HEK293 (cell line): Measurements from ENCODE around the gene IGSF3.
A peak's percentile ranks its signal among the peaks of the same experiment; 100 is the strongest.

Source experiments
- CTCF ChIA-PET: fragments of 350-600 bp; formaldehyde crosslinking; extraction: SDS; loops from one replicate; lab custom pipeline; 2021; ENCODE audit warnings: antibody characterized with exemption; lab: Yijun Ruan, JAX
- POLR2A ChIA-PET: fragments of 300-600 bp; formaldehyde crosslinking; extraction: SDS; loops from one replicate; lab custom pipeline; 2020; ENCODE audit warnings: antibody characterized with exemption, inconsistent platforms; lab: Yijun Ruan, JAX
- H3K27ac ChIP-seq: fragments of 200-500 bp; sonication (Bioruptor generic); 2 replicates; pipeline ENCODE4 v1.5.1; 2014; ENCODE audit warnings: low read depth, low read length, control low read depth, inconsistent platforms; ENCODE audit errors: extremely low read depth
- H3K36me3 ChIP-seq, 2 experiments: fragments of 200-500 bp in 1 of 2; sonication (Bioruptor generic) in 1 of 2; 1 replicate in 1 of 2; 2 replicates in 1 of 2; pipeline ENCODE4 v1.5.1; 2014 to 2017; ENCODE audit warnings: inconsistent platforms in 2 of 2, low read length in 2 of 2; ENCODE audit not compliant: control insufficient read depth in 2 of 2, insufficient read depth in 1 of 2
- H3K4me1 ChIP-seq: fragments of 200-500 bp; sonication (Bioruptor generic); 2 replicates; pipeline ENCODE4 v1.5.1; 2014; ENCODE audit warnings: mild to moderate bottlenecking, low read length, inconsistent platforms; ENCODE audit not compliant: control insufficient read depth, insufficient read depth
- H3K4me3 ChIP-seq: 2 replicates; pipeline ENCODE4 v1.5.1; 2011; ENCODE audit warnings: low read depth, mild to moderate bottlenecking, control low read depth, low read length, moderate library complexity
- H3K9me3 ChIP-seq: fragments of 200-500 bp; sonication (Bioruptor generic); 2 replicates; pipeline ENCODE4 v1.5.1; 2014; ENCODE audit warnings: low read depth, low read length, inconsistent platforms; ENCODE audit not compliant: control insufficient read depth, insufficient read depth
- HOXD13 ChIP-seq: sonication (generic); formaldehyde crosslinking; IDR thresholded peaks from 2 replicates; pipeline ENCODE4 v1.8.0; 2022; ENCODE audit warnings: missing genetic modification reagents, borderline replicate concordance
- KLF1 ChIP-seq: fragments of 450-650 bp; formaldehyde crosslinking; IDR thresholded peaks from 2 replicates; pipeline ENCODE4 v1.5.1; 2016; ENCODE audit warnings: missing biosample characterization, missing genetic modification characterization
- KLF17 ChIP-seq: fragments of 450-650 bp; formaldehyde crosslinking; IDR thresholded peaks from 2 replicates; pipeline ENCODE4 v1.5.1; 2016; ENCODE audit warnings: missing biosample characterization, missing genetic modification characterization
- OVOL3 ChIP-seq: fragments of 450-650 bp; formaldehyde crosslinking; IDR thresholded peaks from 2 replicates; pipeline ENCODE4 v1.5.1; 2016; ENCODE audit warnings: missing biosample characterization, missing genetic modification characterization
- ZBTB20 ChIP-seq: fragments of 450-650 bp; formaldehyde crosslinking; IDR thresholded peaks from 2 replicates; pipeline ENCODE4 v1.5.1; 2016; ENCODE audit warnings: missing biosample characterization, missing genetic modification characterization
- ZFP3 ChIP-seq: fragments of 450-650 bp; formaldehyde crosslinking; IDR thresholded peaks from 2 replicates; pipeline ENCODE4 v1.5.1; 2016; ENCODE audit warnings: low read depth, missing biosample characterization, missing genetic modification characterization
- ZNF132 ChIP-seq: fragments of 450-650 bp; formaldehyde crosslinking; IDR thresholded peaks from 2 replicates; pipeline ENCODE4 v1.5.1; 2017; ENCODE audit warnings: missing biosample characterization, missing genetic modification characterization, borderline replicate concordance
- ZNF133 ChIP-seq: fragments of 450-650 bp; formaldehyde crosslinking; IDR thresholded peaks from 2 replicates; pipeline ENCODE4 v1.5.1; 2016; ENCODE audit warnings: missing biosample characterization, missing genetic modification characterization
- ZNF175 ChIP-seq: fragments of 450-650 bp; formaldehyde crosslinking; IDR thresholded peaks from 2 replicates; pipeline ENCODE4 v1.5.1; 2016; ENCODE audit warnings: missing biosample characterization, missing genetic modification characterization
- ZNF184 ChIP-seq: fragments of 450-650 bp; IDR thresholded peaks from 2 replicates; pipeline ENCODE4 v1.5.1; 2018; ENCODE audit warnings: missing biosample characterization, mild to moderate bottlenecking, missing genetic modification characterization
- ZNF211 ChIP-seq: fragments of 450-650 bp; formaldehyde crosslinking; IDR thresholded peaks from 2 replicates; pipeline ENCODE4 v1.5.1; 2016; ENCODE audit warnings: low read depth, missing biosample characterization, missing genetic modification characterization
- ZNF23 ChIP-seq: fragments of 450-650 bp; formaldehyde crosslinking; IDR thresholded peaks from 2 replicates; pipeline ENCODE4 v1.5.1; 2016; ENCODE audit warnings: missing biosample characterization, missing genetic modification characterization, borderline replicate concordance
- ZNF335 ChIP-seq: fragments of 450-650 bp; formaldehyde crosslinking; conservative IDR thresholded peaks from 2 replicates; pipeline ENCODE4 v1.5.1; 2016; ENCODE audit warnings: missing biosample characterization, missing genetic modification characterization
- ZNF362 ChIP-seq: fragments of 450-650 bp; formaldehyde crosslinking; IDR thresholded peaks from 2 replicates; pipeline ENCODE4 v1.5.1; 2016; ENCODE audit warnings: missing biosample characterization, missing genetic modification characterization
- ZNF394 ChIP-seq: fragments of 450-650 bp; formaldehyde crosslinking; IDR thresholded peaks from 2 replicates; pipeline ENCODE4 v1.5.1; 2016; ENCODE audit warnings: missing biosample characterization, missing genetic modification characterization, mild to moderate bottlenecking, moderate library complexity, borderline replicate concordance
- ZNF580 ChIP-seq: fragments of 450-650 bp; formaldehyde crosslinking; IDR thresholded peaks from 2 replicates; pipeline ENCODE4 v1.5.1; 2016; ENCODE audit warnings: missing biosample characterization, missing genetic modification characterization
- ZNF624 ChIP-seq: fragments of 450-650 bp; formaldehyde crosslinking; IDR thresholded peaks from 2 replicates; pipeline ENCODE4 v1.5.1; 2017; ENCODE audit warnings: missing biosample characterization, missing genetic modification characterization
- ZNF704 ChIP-seq: fragments of 450-650 bp; formaldehyde crosslinking; IDR thresholded peaks from 2 replicates; pipeline ENCODE4 v1.5.1; 2016; ENCODE audit warnings: missing biosample characterization, missing genetic modification characterization
- ZNF792 ChIP-seq: fragments of 450-650 bp; formaldehyde crosslinking; IDR thresholded peaks from 2 replicates; pipeline ENCODE4 v1.5.1; 2016; ENCODE audit warnings: missing biosample characterization, missing genetic modification characterization
- TF ChIP-seq, protein P1 (sequence below): fragments of 450-650 bp; formaldehyde crosslinking; IDR thresholded peaks from 2 replicates; pipeline ENCODE4 v1.5.1; 2016; ENCODE audit warnings: missing biosample characterization, missing genetic modification characterization
- TF ChIP-seq, protein P2 (sequence below): fragments of 450-650 bp; formaldehyde crosslinking; IDR thresholded peaks from 2 replicates; pipeline ENCODE4 v1.5.1; 2017; ENCODE audit warnings: missing biosample characterization, missing genetic modification characterization
- TF ChIP-seq, protein P3 (sequence below): fragments of 450-650 bp; formaldehyde crosslinking; IDR thresholded peaks from 2 replicates; pipeline ENCODE4 v1.5.1; 2016; ENCODE audit warnings: missing biosample characterization, missing genetic modification characterization

Gene IGSF3

DNA sequence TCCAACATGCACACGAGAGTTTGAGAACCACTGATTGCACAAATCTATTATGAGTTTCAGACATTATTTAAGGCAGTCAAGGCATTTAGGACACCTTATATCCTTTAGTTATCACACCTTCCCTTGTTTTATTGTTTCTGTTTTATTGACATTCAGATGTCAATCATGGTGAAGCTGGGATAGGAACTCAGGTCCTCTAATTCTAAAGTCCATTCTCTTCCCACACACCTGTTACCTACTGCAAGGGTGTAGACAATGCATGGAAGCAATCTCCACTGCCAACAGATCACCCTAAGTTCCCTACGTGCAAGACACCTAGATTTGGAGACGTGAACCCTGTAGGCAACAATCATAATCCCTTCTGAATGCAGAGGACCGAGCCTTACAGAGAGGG is 2.6 kb downstream of the IGSF3 start:
- H3K4me3 ChIP-seq: no peak overlapping the region
- CTCF ChIA-PET: interaction anchor here (0.7 kb wide), 1 partner anchor 355 kb away, joined by 3 read pairs; no protein-coding TSS in a partner anchor

GRCh38 chr1:116664366-116664977 is 3.1 kb downstream of the IGSF3 start:
- H3K36me3 ChIP-seq: peaks cover 0 to 4% of the 10 kb centered on the region in 2 experiments; a peak in 1 of 3 replicates
- H3K4me1 ChIP-seq: peaks cover 3% of the 10 kb centered on the region; the same call in 1 of the 2 replicates
- H3K4me3 ChIP-seq: no peak overlapping the region
- ChIA-PET POLR2A (no interaction called here), CTCF (interaction anchor here (0.7 kb wide), 1 partner anchor 354 kb away, joined by 3 read pairs; no protein-coding TSS in a partner anchor)
- no peak overlapping the region for H3K27ac ChIP-seq
- TF ChIP-seq ZNF335 (tag by site-specific recombination) (no peak), ZNF23 (tag by site-specific recombination) (no peak), ZBTB20 (peak; percentile 29), ZNF211 (tag by site-specific recombination) (no peak), ZNF394 (tag by site-specific recombination) (no peak), KLF1 (tag by site-specific recombination) (peak; percentile 98), KLF17 (tag by site-specific recombination) (peak; percentile 29; the same call in 1 of the 2 replicates)
- TF ChIP-seq, protein P1, sequence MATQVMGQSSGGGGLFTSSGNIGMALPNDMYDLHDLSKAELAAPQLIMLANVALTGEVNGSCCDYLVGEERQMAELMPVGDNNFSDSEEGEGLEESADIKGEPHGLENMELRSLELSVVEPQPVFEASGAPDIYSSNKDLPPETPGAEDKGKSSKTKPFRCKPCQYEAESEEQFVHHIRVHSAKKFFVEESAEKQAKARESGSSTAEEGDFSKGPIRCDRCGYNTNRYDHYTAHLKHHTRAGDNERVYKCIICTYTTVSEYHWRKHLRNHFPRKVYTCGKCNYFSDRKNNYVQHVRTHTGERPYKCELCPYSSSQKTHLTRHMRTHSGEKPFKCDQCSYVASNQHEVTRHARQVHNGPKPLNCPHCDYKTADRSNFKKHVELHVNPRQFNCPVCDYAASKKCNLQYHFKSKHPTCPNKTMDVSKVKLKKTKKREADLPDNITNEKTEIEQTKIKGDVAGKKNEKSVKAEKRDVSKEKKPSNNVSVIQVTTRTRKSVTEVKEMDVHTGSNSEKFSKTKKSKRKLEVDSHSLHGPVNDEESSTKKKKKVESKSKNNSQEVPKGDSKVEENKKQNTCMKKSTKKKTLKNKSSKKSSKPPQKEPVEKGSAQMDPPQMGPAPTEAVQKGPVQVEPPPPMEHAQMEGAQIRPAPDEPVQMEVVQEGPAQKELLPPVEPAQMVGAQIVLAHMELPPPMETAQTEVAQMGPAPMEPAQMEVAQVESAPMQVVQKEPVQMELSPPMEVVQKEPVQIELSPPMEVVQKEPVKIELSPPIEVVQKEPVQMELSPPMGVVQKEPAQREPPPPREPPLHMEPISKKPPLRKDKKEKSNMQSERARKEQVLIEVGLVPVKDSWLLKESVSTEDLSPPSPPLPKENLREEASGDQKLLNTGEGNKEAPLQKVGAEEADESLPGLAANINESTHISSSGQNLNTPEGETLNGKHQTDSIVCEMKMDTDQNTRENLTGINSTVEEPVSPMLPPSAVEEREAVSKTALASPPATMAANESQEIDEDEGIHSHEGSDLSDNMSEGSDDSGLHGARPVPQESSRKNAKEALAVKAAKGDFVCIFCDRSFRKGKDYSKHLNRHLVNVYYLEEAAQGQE (tag by site-specific recombination): no peak
- no peaks in the 10 kb centered on the region for H3K9me3 ChIP-seq

More for the DNA sequence above, 2.6 kb downstream of the IGSF3 start:
- Histone ChIP-seq H3K9me3 (no peaks in the 10 kb centered on the region), H3K36me3 (peaks cover 0 to 4% of the 10 kb centered on the region in 2 experiments; a peak in 1 of 3 replicates), H3K4me1 (peaks cover 3% of the 10 kb centered on the region; the same call in 1 of the 2 replicates), H3K27ac (no peak overlapping the region)
- POLR2A ChIA-PET: no interaction called here
- TF ChIP-seq ZNF133 (no peak), ZNF624 (tag by site-specific recombination) (no peak), ZNF792 (tag by site-specific recombination) (no peak), HOXD13 (CRISPR knock-in tag) (no peak), ZNF580 (no peak), ZNF704 (tag by site-specific recombination) (no peak), OVOL3 (no peak), ZNF362 (tag by site-specific recombination) (no peak), ZNF175 (tag by site-specific recombination) (no peak), ZNF132 (tag by site-specific recombination) (no peak), ZNF184 (tag by site-specific recombination) (no peak), ZFP3 (no peak)
- TF ChIP-seq, protein P2, sequence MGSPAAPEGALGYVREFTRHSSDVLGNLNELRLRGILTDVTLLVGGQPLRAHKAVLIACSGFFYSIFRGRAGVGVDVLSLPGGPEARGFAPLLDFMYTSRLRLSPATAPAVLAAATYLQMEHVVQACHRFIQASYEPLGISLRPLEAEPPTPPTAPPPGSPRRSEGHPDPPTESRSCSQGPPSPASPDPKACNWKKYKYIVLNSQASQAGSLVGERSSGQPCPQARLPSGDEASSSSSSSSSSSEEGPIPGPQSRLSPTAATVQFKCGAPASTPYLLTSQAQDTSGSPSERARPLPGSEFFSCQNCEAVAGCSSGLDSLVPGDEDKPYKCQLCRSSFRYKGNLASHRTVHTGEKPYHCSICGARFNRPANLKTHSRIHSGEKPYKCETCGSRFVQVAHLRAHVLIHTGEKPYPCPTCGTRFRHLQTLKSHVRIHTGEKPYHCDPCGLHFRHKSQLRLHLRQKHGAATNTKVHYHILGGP: no peak
- TF ChIP-seq, protein P3, sequence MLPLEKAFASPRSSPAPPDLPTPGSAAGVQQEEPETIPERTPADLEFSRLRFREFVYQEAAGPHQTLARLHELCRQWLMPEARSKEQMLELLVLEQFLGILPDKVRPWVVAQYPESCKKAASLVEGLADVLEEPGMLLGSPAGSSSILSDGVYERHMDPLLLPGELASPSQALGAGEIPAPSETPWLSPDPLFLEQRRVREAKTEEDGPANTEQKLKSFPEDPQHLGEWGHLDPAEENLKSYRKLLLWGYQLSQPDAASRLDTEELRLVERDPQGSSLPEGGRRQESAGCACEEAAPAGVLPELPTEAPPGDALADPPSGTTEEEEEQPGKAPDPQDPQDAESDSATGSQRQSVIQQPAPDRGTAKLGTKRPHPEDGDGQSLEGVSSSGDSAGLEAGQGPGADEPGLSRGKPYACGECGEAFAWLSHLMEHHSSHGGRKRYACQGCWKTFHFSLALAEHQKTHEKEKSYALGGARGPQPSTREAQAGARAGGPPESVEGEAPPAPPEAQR: no peak
